HG02763 (cell line): Measurements from ENCODE around the gene ASPG.
"Not testable (repeated sequence)": the region's sequence is repeated elsewhere in the genome, so short reads cannot be mapped to it uniquely, and the experiment has no call there.

Experiments
- ATAC-seq: cut with Tn5 transposase; IDR thresholded peaks from one replicate; pipeline ENCODE4 v1.9.1; 2021; ENCODE audit warnings: mild to moderate bottlenecking, moderate library complexity; ENCODE audit not compliant: unreplicated experiment

ASPG gene

GRCh38 chr14:104144911-104145825, 59.7 kb downstream of the ASPG start:
- no peak for ATAC-seq

- ATAC-seq = no peak
These were observed 60.5 kb downstream of the ASPG start for GRCh38 chr14:104145826-104146601.

GRCh38 chr14:104146651-104147345, 61.3 kb downstream of the ASPG start:
- no peak for ATAC-seq

GRCh38 chr14:104147346-104148125, 62.0 kb downstream of the ASPG start:
- ATAC-seq = no peak

- no peak for ATAC-seq
These were observed 63.2 kb downstream of the ASPG start for GRCh38 chr14:104148433-104149277.

- no peak for ATAC-seq
These were observed 63.7 kb downstream of the ASPG start for GRCh38 chr14:104149278-104149595.

GRCh38 chr14:104149617-104150135, 64.2 kb downstream of the ASPG start:
- ATAC-seq = no peak

- no peak for ATAC-seq
These were observed 64.9 kb downstream of the ASPG start for GRCh38 chr14:104150136-104151025.

- no peak for ATAC-seq
These were observed 65.5 kb downstream of the ASPG start for GRCh38 chr14:104151026-104151381.

GRCh38 chr14:104151566-104152245, 66.2 kb downstream of the ASPG start:
- no peak for ATAC-seq

- ATAC-seq = no peak
These were observed 66.7 kb downstream of the ASPG start for GRCh38 chr14:104152246-104152575.

- no peak for ATAC-seq
These were observed 67.3 kb downstream of the ASPG start for GRCh38 chr14:104152686-104153393.

- not testable (repeated sequence) for ATAC-seq
These were observed 67.9 kb downstream of the ASPG start for GRCh38 chr14:104153394-104153755.

GRCh38 chr14:104154246-104154645, 68.7 kb downstream of the ASPG start:
- ATAC-seq = no peak

- ATAC-seq = no peak
These were observed 70.0 kb downstream of the ASPG start for GRCh38 chr14:104155513-104155912.

GRCh38 chr14:104156142-104156541, 70.6 kb downstream of the ASPG start:
- no peak for ATAC-seq

GRCh38 chr14:104157016-104157928, 71.8 kb downstream of the ASPG start:
- ATAC-seq = no peak
